ENCODE measurements around the gene HSPB6. TPM values are rescaled to one million over a fixed set of nuclear protein-coding genes. Genes with fewer than 3 reads are reported as not detected.

HSPB6 gene
- total RNA-seq, 1 donor from 2014 or later: 0.49 TPM

DNA sequence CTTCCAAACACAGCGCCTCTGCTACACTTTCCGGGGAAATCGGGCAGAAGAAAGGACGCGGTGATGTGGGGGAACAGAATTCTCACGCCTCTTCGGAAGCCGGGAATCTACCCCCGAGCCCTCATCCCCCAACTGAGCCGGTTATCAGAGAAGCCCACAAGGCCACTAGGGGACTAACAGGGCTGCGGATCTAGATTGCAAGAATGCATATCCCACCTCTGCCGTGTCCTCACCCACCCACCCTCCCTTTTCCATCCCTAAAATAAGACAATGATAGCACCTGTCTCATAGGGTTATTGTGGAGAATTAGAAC lies 15.7 kb downstream of the HSPB6 start:
- no peak for DNase-seq
- Mint-ChIP-seq H3K27ac (ENCODE audit: unreplicated experiment) (peak overlapping the region; percentile 95), H3K27me3 (ENCODE audit: unreplicated experiment) (no peaks in the 10 kb centered on the region), H3K4me3 (ENCODE audit: unreplicated experiment) (peak overlapping the region; percentile 91), H3K36me3 (ENCODE audit: unreplicated experiment) (no peaks in the 10 kb centered on the region), H3K4me1 (ENCODE audit: low read depth, unreplicated experiment) (peaks cover 1% of the 10 kb centered on the region), H3K9me3 (ENCODE audit: unreplicated experiment) (peaks cover 12% of the 10 kb centered on the region)
- TF ChIP-seq, protein P1, sequence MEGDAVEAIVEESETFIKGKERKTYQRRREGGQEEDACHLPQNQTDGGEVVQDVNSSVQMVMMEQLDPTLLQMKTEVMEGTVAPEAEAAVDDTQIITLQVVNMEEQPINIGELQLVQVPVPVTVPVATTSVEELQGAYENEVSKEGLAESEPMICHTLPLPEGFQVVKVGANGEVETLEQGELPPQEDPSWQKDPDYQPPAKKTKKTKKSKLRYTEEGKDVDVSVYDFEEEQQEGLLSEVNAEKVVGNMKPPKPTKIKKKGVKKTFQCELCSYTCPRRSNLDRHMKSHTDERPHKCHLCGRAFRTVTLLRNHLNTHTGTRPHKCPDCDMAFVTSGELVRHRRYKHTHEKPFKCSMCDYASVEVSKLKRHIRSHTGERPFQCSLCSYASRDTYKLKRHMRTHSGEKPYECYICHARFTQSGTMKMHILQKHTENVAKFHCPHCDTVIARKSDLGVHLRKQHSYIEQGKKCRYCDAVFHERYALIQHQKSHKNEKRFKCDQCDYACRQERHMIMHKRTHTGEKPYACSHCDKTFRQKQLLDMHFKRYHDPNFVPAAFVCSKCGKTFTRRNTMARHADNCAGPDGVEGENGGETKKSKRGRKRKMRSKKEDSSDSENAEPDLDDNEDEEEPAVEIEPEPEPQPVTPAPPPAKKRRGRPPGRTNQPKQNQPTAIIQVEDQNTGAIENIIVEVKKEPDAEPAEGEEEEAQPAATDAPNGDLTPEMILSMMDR (IDR thresholded peaks at IDR 0.05; ENCODE audit: partially characterized antibody, unreplicated experiment): peak; percentile 9

DNA sequence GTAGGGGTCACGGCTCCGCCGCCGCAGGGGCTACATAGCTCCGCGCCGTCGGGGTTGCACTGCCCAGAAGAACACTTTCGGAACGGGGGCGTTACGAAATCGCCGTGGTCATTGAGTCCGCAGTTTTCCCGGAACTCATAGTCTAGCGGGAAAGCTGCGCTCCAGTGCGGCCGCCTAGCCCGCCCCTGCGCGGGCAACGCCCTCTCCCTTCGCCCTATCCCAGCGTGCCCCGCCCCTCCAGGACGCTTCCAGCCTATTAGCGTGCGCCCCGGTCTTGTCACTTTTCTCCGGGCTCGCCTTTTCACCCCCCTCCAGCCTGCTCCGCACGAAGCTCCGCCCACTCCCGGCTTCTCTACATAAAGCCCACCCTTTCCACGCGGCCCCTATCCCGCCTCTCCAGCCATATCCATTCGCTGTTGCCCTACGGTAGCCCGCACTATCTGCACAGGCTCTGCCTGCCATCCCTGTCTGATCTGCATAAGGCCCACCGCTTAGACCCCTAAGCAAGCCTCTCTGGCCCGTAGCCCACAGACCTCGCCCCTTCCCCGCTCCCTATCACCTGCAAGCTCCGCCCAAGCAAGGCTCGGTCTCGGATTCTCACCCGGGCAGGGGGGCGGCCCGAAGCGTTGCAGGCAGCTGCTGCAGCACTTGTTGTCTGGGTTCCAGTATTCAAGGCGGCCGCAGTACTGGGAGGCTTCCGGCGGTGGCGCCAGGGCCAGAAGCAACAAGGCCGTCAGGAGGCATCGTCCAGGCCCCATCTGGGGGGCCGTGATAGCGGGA lies 16.2 kb downstream of the HSPB6 start:
- H3K27ac Mint-ChIP-seq (ENCODE audit: unreplicated experiment): peak overlapping the region; percentile 95
- peaks cover 12% of the 10 kb centered on the region for H3K9me3 Mint-ChIP-seq (ENCODE audit: unreplicated experiment)
- peaks cover 2% of the 10 kb centered on the region for H3K36me3 Mint-ChIP-seq (ENCODE audit: unreplicated experiment)
- H3K27me3 Mint-ChIP-seq (ENCODE audit: unreplicated experiment): no peaks in the 10 kb centered on the region
- TF ChIP-seq, protein P1 (IDR thresholded peaks at IDR 0.05; ENCODE audit: partially characterized antibody, unreplicated experiment): peak; percentile 11
- H3K4me1 Mint-ChIP-seq (ENCODE audit: low read depth, unreplicated experiment): no peaks in the 10 kb centered on the region
- H3K4me3 Mint-ChIP-seq (ENCODE audit: unreplicated experiment): peak overlapping the region; percentile 91
- peak; percentile 99 for DNase-seq

DNA sequence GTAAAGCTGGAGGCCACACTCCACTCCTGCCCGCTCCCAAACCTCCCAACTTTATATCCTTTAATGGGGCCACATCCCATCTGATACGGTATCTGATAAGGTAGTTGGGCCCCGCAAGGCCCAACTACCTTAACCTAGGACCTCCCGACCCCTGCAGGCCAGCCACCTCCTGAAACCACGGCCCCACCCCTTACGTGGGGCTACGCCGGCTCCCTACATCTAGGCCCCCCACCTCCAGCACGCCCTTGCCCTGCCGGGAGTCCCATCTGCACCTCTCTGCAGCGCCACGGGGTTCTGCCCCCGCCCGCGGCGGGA lies 16.8 kb downstream of the HSPB6 start:
- H3K27me3 Mint-ChIP-seq (ENCODE audit: unreplicated experiment): no peaks in the 10 kb centered on the region
- TF ChIP-seq, protein P1 (IDR thresholded peaks at IDR 0.05; ENCODE audit: partially characterized antibody, unreplicated experiment): no peak
- peaks cover 12% of the 10 kb centered on the region for H3K9me3 Mint-ChIP-seq (ENCODE audit: unreplicated experiment)
- peak overlapping the region; percentile 91 for H3K4me3 Mint-ChIP-seq (ENCODE audit: unreplicated experiment)
- H3K27ac Mint-ChIP-seq (ENCODE audit: unreplicated experiment): no peak overlapping the region
- DNase-seq: no peak
- no peaks in the 10 kb centered on the region for H3K4me1 Mint-ChIP-seq (ENCODE audit: low read depth, unreplicated experiment)
- peaks cover 4% of the 10 kb centered on the region for H3K36me3 Mint-ChIP-seq (ENCODE audit: unreplicated experiment)

DNA sequence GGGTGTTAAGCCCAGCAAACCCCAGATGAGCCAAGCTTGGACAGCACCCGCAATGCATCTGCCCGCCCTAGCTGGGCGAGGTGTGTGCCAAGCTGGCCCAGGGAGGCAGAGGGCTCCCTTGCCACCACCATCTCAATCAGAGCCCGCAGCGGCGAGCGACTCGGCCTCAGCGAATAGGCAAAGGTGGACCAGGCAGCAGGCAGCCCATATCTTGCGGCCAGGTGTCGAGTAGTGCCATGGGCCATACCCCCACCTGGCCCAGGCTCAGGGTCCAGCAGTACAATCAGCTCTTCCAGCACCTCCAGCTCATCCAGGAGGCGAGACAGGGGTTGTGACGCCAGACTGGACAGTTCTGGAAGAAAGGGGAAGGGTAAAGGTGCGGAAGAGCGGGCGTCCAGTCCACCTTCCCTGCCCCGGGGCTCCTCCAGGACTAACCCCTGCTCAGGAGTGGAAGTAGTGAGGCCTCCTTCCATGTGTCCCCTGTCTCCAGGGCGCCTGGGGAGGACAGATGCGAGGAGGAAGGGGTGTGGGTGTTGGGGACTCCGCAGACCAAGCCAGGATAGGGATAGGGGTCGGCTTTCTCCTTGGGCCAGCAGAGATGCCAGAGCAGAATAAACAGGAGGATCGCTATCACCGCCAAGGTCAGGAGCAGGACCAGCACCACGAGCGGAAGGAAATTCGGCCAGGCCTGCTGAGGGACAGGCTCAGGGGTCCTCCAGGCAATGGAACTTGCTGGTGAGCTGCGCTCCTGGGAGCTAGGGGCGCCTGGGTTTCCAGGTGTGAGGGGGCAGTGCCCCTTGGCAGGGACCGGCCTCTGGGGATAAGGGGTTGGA lies 17.3 kb downstream of the HSPB6 start:
- DNase-seq: no peak
- peak overlapping the region; percentile 70 for H3K4me3 Mint-ChIP-seq (ENCODE audit: unreplicated experiment)
- H3K36me3 Mint-ChIP-seq (ENCODE audit: unreplicated experiment): peaks cover 4% of the 10 kb centered on the region

More for the DNA sequence above, 17.3 kb downstream of the HSPB6 start:
- Mint-ChIP-seq H3K27me3 (ENCODE audit: unreplicated experiment) (peaks cover 2% of the 10 kb centered on the region), H3K27ac (ENCODE audit: unreplicated experiment) (no peak overlapping the region), H3K9me3 (ENCODE audit: unreplicated experiment) (peaks cover 12% of the 10 kb centered on the region), H3K4me1 (ENCODE audit: low read depth, unreplicated experiment) (no peaks in the 10 kb centered on the region)
- TF ChIP-seq, protein P1 (IDR thresholded peaks at IDR 0.05; ENCODE audit: partially characterized antibody, unreplicated experiment): no peak

All from glutamatergic neuron (in vitro differentiated cells).